Stomach (tissue), 4 donors: Measurements from ENCODE around the gene SH3BGRL2.

ENCODE experiments used
- EP300 ChIP-seq: sonication (generic); formaldehyde crosslinking; IDR thresholded peaks from one replicate; pipeline ENCODE4 v1.6.1; 2017; ENCODE audit warnings: antibody characterized with exemption
- POLR2A ChIP-seq, 4 donors: fragments of 450-650 bp; IDR thresholded peaks; one replicate each; pipeline ENCODE4 v1.6.1; 2016; ENCODE audit warnings: antibody characterized with exemption in 4 of 4, control low read depth in 2 of 4, mild to moderate bottlenecking in 1 of 4, moderate library complexity in 1 of 4
- POLR2AphosphoS5 ChIP-seq, 3 donors: sonication (generic); formaldehyde crosslinking; IDR thresholded peaks; one replicate each; pipeline ENCODE4 v1.6.1; 2016; ENCODE audit warnings: antibody characterized with exemption in 3 of 3
- TF ChIP-seq, protein P1 (sequence below), 7 experiments: fragments of 450-650 bp in 4 of 7; fragments of 200-600 bp in 3 of 7; sonication (generic) in 3 of 7; IDR thresholded peaks; one replicate each; pipeline ENCODE4 v1.5.1; 2016 to 2019; ENCODE audit warnings: antibody characterized with exemption in 7 of 7, control low read depth in 2 of 7, mild to moderate bottlenecking in 1 of 7

DNA sequence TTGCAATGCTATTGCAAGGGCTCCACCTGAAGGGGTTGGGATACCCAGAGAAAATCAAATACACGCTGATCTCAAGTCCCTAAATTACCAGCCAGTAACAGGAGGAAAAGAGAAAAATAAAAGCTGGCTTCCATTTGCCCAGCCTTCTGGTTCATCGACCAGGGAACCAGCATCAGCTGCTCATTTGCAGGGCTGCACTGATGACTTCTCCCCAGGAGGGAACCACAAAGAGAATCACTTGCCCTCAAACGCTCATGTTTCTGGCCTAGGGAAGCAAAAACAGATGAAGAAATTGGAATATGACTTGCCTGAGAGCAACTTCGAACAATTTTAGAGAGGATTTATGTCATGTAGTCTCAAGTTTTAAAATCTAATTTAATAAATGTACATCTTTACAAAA, 119.7 kb downstream of the SH3BGRL2 start:
- TF ChIP-seq POLR2A (IDR thresholded peaks at IDR 0.05) (no peak), POLR2AphosphoS5 (IDR thresholded peaks at IDR 0.05) (no peak), EP300 (no peak)
- TF ChIP-seq, protein P1, sequence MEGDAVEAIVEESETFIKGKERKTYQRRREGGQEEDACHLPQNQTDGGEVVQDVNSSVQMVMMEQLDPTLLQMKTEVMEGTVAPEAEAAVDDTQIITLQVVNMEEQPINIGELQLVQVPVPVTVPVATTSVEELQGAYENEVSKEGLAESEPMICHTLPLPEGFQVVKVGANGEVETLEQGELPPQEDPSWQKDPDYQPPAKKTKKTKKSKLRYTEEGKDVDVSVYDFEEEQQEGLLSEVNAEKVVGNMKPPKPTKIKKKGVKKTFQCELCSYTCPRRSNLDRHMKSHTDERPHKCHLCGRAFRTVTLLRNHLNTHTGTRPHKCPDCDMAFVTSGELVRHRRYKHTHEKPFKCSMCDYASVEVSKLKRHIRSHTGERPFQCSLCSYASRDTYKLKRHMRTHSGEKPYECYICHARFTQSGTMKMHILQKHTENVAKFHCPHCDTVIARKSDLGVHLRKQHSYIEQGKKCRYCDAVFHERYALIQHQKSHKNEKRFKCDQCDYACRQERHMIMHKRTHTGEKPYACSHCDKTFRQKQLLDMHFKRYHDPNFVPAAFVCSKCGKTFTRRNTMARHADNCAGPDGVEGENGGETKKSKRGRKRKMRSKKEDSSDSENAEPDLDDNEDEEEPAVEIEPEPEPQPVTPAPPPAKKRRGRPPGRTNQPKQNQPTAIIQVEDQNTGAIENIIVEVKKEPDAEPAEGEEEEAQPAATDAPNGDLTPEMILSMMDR (IDR thresholded peaks at IDR 0.05), result no peak
